Measurements from ENCODE around the gene RNF167. TPM values are rescaled to one million over a fixed set of nuclear protein-coding genes. Genes with fewer than 3 reads are reported as not detected.

Gene RNF167
- total and polyA plus RNA-seq, 4 donors, result 15.9 to 72.6 (median 24.4) TPM

DNA sequence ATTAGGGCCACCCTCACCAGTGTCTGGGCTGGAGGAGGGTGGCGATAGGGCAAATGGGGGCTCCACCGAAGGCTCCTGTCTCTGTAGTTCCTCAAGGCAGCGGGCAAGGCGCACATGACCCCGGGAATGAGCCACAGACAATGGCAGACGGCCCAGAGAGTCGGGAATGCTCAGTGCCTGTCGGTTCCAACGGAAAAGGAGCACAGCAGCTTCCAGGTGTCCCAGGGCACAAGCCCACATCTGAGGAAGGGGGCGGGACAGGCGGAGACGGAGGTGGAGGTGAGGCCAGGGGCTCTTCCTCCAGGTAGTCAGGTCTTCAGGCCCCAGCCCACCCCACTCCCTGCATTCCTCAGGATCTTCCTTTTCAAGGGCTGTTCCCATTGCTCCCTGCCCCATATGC lies 32.7 kb downstream of the RNF167 start:
- Histone ChIP-seq H3K27ac (ENCODE audit: low read depth in 1 of 2, low read length in 2 of 2) (no peak overlapping the region), H3K9ac (ENCODE audit: low read depth in 1 of 2, low read length in 2 of 2) (no peak overlapping the region), H3K4me3 (ENCODE audit: low read depth in 1 of 3, low read length in 3 of 3) (no peak overlapping the region), H3K36me3 (ENCODE audit: control insufficient read depth in 4 of 4, insufficient read depth in 3 of 4, low read depth in 1 of 4, low read length in 3 of 4) (peaks cover 8 to 13% (median 13%) of the 10 kb centered on the region in 4 donors), H3K4me1 (ENCODE audit: control insufficient read depth in 4 of 4, insufficient read depth in 4 of 4, low read length in 3 of 4) (peaks cover 3 to 43% (median 28%) of the 10 kb centered on the region in 4 donors), H3K27me3 (ENCODE audit: control insufficient read depth in 4 of 4, insufficient read depth in 4 of 4, low read length in 3 of 4) (no peaks in the 10 kb centered on the region), H3K9me3 (ENCODE audit: control insufficient read depth in 4 of 4, low read length in 3 of 4) (no peaks in the 10 kb centered on the region)
- WGBS, result 82% methylated on average over 12 of the region's 12 CpGs
- DNase-seq (ENCODE audit: low spot score), result no peak
- TF ChIP-seq, protein P1, sequence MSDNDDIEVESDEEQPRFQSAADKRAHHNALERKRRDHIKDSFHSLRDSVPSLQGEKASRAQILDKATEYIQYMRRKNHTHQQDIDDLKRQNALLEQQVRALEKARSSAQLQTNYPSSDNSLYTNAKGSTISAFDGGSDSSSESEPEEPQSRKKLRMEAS (IDR thresholded peaks at IDR 0.05), result no peak
- TF ChIP-seq HNF4G (IDR thresholded peaks at IDR 0.05), result no peak
- TF ChIP-seq YY1 (IDR thresholded peaks at IDR 0.05), result no peak
- TF ChIP-seq, protein P2, sequence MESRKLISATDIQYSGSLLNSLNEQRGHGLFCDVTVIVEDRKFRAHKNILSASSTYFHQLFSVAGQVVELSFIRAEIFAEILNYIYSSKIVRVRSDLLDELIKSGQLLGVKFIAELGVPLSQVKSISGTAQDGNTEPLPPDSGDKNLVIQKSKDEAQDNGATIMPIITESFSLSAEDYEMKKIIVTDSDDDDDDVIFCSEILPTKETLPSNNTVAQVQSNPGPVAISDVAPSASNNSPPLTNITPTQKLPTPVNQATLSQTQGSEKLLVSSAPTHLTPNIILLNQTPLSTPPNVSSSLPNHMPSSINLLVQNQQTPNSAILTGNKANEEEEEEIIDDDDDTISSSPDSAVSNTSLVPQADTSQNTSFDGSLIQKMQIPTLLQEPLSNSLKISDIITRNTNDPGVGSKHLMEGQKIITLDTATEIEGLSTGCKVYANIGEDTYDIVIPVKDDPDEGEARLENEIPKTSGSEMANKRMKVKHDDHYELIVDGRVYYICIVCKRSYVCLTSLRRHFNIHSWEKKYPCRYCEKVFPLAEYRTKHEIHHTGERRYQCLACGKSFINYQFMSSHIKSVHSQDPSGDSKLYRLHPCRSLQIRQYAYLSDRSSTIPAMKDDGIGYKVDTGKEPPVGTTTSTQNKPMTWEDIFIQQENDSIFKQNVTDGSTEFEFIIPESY (IDR thresholded peaks at IDR 0.05), result no peak
- TF ChIP-seq, protein P3, sequence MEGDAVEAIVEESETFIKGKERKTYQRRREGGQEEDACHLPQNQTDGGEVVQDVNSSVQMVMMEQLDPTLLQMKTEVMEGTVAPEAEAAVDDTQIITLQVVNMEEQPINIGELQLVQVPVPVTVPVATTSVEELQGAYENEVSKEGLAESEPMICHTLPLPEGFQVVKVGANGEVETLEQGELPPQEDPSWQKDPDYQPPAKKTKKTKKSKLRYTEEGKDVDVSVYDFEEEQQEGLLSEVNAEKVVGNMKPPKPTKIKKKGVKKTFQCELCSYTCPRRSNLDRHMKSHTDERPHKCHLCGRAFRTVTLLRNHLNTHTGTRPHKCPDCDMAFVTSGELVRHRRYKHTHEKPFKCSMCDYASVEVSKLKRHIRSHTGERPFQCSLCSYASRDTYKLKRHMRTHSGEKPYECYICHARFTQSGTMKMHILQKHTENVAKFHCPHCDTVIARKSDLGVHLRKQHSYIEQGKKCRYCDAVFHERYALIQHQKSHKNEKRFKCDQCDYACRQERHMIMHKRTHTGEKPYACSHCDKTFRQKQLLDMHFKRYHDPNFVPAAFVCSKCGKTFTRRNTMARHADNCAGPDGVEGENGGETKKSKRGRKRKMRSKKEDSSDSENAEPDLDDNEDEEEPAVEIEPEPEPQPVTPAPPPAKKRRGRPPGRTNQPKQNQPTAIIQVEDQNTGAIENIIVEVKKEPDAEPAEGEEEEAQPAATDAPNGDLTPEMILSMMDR (IDR thresholded peaks at IDR 0.05; ENCODE audit: low read depth, low read length, missing input control), result no peak

DNA sequence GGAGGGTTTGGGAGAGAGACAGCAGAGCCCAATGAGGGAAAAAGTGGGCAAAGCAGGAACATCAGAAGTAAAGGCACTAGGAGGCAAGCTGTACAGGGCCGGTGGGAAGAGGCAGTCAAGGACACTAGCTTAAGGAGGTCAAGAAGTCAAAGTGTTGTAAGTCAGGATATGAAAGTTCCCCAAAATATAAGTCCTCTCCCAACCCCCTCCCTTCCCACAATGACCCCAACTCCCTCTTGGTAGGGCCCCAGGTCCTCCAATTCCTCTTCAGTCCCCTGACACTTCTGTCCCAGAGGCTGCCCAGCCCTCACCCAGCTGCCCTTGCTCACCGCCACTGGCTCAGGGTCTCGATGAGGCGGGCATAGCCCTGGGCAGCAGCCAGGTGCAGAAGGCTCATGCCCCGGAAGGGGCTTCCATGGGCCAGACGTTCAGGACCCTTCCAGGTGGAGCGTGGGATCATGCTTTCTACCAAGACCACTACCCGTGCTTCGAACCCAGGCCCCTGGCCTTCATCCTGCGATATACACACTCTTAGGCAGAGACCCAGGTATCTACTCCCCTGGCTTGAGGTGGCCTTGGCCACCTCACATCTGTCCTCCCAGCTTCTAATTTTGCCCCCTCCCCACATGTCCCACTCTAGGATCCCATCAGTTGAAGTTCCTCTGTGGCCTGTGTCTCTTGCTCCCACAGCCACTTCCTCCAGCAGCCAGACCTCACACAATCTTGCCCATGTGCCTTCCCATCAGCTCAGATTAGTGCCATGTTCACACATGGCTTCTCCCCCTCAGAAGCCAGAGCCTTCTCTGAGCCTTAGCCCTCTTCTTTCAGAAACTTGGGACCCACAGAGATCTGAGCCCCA lies 33.4 kb downstream of the RNF167 start:
- no peaks in the 10 kb centered on the region for H3K27me3 ChIP-seq (ENCODE audit: control insufficient read depth in 4 of 4, insufficient read depth in 4 of 4, low read length in 3 of 4)
- H3K9ac ChIP-seq (ENCODE audit: low read depth in 1 of 2, low read length in 2 of 2), result no peak overlapping the region
- no peaks in the 10 kb centered on the region for H3K9me3 ChIP-seq (ENCODE audit: control insufficient read depth in 4 of 4, low read length in 3 of 4)
- H3K4me3 ChIP-seq (ENCODE audit: low read depth in 1 of 3, low read length in 3 of 3), result no peak overlapping the region
- no peak for DNase-seq (ENCODE audit: low spot score)
- TF ChIP-seq YY1 (IDR thresholded peaks at IDR 0.05), result no peak
- TF ChIP-seq HNF4A (conservative IDR thresholded peaks at IDR 0.05), result no peak
- no peak for TF ChIP-seq RXRA (IDR thresholded peaks at IDR 0.05)
- TF ChIP-seq, protein P4, sequence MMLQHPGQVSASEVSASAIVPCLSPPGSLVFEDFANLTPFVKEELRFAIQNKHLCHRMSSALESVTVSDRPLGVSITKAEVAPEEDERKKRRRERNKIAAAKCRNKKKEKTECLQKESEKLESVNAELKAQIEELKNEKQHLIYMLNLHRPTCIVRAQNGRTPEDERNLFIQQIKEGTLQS (IDR thresholded peaks at IDR 0.05), result no peak
- no peak for TF ChIP-seq TAF1 (conservative IDR thresholded peaks at IDR 0.05)
- no peak for TF ChIP-seq EGR1 (IDR thresholded peaks at IDR 0.05; ENCODE audit: low read depth in 2 of 2)
- TF ChIP-seq RAD21 (IDR thresholded peaks at IDR 0.05), result no peak
- no peak for TF ChIP-seq FOXA1 (IDR thresholded peaks at IDR 0.05)
- TF ChIP-seq, protein P2 (IDR thresholded peaks at IDR 0.05), result no peak
- TF ChIP-seq, protein P5, sequence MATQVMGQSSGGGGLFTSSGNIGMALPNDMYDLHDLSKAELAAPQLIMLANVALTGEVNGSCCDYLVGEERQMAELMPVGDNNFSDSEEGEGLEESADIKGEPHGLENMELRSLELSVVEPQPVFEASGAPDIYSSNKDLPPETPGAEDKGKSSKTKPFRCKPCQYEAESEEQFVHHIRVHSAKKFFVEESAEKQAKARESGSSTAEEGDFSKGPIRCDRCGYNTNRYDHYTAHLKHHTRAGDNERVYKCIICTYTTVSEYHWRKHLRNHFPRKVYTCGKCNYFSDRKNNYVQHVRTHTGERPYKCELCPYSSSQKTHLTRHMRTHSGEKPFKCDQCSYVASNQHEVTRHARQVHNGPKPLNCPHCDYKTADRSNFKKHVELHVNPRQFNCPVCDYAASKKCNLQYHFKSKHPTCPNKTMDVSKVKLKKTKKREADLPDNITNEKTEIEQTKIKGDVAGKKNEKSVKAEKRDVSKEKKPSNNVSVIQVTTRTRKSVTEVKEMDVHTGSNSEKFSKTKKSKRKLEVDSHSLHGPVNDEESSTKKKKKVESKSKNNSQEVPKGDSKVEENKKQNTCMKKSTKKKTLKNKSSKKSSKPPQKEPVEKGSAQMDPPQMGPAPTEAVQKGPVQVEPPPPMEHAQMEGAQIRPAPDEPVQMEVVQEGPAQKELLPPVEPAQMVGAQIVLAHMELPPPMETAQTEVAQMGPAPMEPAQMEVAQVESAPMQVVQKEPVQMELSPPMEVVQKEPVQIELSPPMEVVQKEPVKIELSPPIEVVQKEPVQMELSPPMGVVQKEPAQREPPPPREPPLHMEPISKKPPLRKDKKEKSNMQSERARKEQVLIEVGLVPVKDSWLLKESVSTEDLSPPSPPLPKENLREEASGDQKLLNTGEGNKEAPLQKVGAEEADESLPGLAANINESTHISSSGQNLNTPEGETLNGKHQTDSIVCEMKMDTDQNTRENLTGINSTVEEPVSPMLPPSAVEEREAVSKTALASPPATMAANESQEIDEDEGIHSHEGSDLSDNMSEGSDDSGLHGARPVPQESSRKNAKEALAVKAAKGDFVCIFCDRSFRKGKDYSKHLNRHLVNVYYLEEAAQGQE (IDR thresholded peaks at IDR 0.05), result no peak
- TF ChIP-seq JUND (IDR thresholded peaks at IDR 0.05), result no peak
- TF ChIP-seq, protein P3 (IDR thresholded peaks at IDR 0.05; ENCODE audit: low read depth, low read length, missing input control), result no peak
- TF ChIP-seq NR2F2 (IDR thresholded peaks at IDR 0.05), result no peak
- TF ChIP-seq SP1 (IDR thresholded peaks at IDR 0.05), result no peak
- peaks cover 11 to 20% (median 17%) of the 10 kb centered on the region in 4 donors for H3K36me3 ChIP-seq (ENCODE audit: control insufficient read depth in 4 of 4, insufficient read depth in 3 of 4, low read depth in 1 of 4, low read length in 3 of 4)
- H3K4me1 ChIP-seq (ENCODE audit: control insufficient read depth in 4 of 4, insufficient read depth in 4 of 4, low read length in 3 of 4), result peaks cover 3 to 41% (median 25%) of the 10 kb centered on the region in 4 donors
- no peak overlapping the region for H3K27ac ChIP-seq (ENCODE audit: low read depth in 1 of 2, low read length in 2 of 2)
- 87% methylated on average over 10 of the region's 10 CpGs for WGBS

Data from liver (tissue), 9 donors.